KMS-11 (cell line): Measurements from ENCODE around the gene TPPP2.

Experiments
- H2AFZ ChIP-seq: fragments of 200-600 bp; sonication (generic); 2 replicates; pipeline ENCODE4 v1.6.1; 2016; ENCODE audit warnings: antibody characterized with exemption, mixed run types, low read depth
- H3K27ac ChIP-seq: fragments of 200-600 bp; sonication (generic); 2 replicates; pipeline ENCODE4 v1.6.1; 2016; ENCODE audit warnings: mild to moderate bottlenecking, mixed run types
- H3K27me3 ChIP-seq: fragments of 200-600 bp; sonication (generic); 2 replicates; pipeline ENCODE4 v1.6.1; 2017; ENCODE audit warnings: mild to moderate bottlenecking, low read depth, mixed run types, moderate library complexity; ENCODE audit not compliant: insufficient read depth
- H3K36me3 ChIP-seq: fragments of 200-600 bp; sonication (generic); 2 replicates; pipeline ENCODE4 v1.6.1; 2017; ENCODE audit warnings: mild to moderate bottlenecking, mixed run types; ENCODE audit not compliant: insufficient read depth
- H3K4me1 ChIP-seq: fragments of 200-600 bp; sonication (generic); 2 replicates; pipeline ENCODE4 v1.6.1; 2016; ENCODE audit warnings: mild to moderate bottlenecking, low read depth, mixed run types; ENCODE audit not compliant: poor library complexity, severe bottlenecking
- H3K4me2 ChIP-seq: fragments of 200-600 bp; sonication (generic); 2 replicates; pipeline ENCODE4 v1.7.0; 2016; ENCODE audit warnings: mild to moderate bottlenecking, mixed run types
- H3K4me3 ChIP-seq: fragments of 200-600 bp; sonication (generic); IDR thresholded peaks from 2 replicates; pipeline ENCODE4 v1.6.1; 2017; ENCODE audit warnings: low read depth, low read length, mixed read lengths; ENCODE audit not compliant: insufficient read depth
- H3K79me2 ChIP-seq: fragments of 200-600 bp; sonication (generic); 2 replicates; pipeline ENCODE4 v1.6.1; 2016; ENCODE audit warnings: low read depth, mixed run types; ENCODE audit not compliant: insufficient read depth
- H3K9ac ChIP-seq: fragments of 200-600 bp; sonication (generic); 2 replicates; pipeline ENCODE4 v1.6.1; 2016; ENCODE audit warnings: mild to moderate bottlenecking, mixed run types
- H4K20me1 ChIP-seq: fragments of 200-600 bp; sonication (generic); 2 replicates; pipeline ENCODE4 v1.6.1; 2016; ENCODE audit warnings: mild to moderate bottlenecking, mixed run types; ENCODE audit not compliant: insufficient read depth
- TF ChIP-seq, protein P1 (sequence below): fragments of 200-600 bp; sonication (generic); conservative IDR thresholded peaks from 2 replicates; pipeline ENCODE4 v1.6.1; 2017; ENCODE audit warnings: low read depth, mild to moderate bottlenecking, antibody characterized with exemption, low read length, moderate library complexity, mixed read lengths

The TPPP2 gene

DNA sequence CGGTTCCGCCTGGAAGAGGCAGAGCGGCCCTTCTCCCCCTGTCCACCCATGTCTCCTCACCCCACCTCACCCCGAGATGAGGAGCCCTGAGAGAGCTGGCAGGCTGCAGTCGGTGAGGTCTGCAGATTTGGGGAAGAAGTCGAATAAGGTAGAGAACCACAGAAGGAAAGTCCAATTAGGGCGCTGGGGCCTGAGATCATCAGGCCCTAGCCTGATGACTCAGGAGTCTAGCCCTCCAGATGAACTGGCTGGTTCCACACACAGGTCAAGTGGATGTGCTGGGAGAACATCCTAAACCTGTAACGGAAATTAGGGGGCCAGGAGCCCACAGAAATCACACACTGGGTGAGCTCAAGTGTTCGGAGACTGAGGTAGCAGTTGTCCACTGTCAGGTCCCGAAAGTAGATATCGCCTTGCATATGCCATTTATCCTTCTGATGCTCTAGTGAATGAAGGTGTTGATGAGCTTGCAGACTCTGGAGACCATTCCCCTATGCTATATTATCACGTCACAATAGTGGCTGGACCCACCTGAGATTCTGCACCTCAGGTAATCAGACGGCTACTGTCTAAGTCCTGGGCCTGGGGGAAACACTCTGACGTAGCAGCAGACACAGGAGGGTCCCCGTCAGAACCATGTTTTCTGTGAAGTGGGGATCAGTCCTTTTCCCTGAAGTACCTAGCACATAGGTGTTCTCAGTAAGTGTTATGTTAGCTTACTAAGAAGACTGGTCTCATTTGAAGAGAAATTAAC lies 41.1 kb upstream of the TPPP2 start:
- Histone ChIP-seq H3K4me1 (peaks cover 19% of the 10 kb centered on the region), H4K20me1 (no peaks in the 10 kb centered on the region), H3K27me3 (no peaks in the 10 kb centered on the region), H3K27ac (peak overlapping the region; percentile 33; the same call in 1 of the 2 replicates), H2AFZ (peak overlapping the region; percentile 47; the same call in 1 of the 2 replicates), H3K4me2 (peak overlapping the region; percentile 63), H3K79me2 (peaks cover 17% of the 10 kb centered on the region), H3K36me3 (no peaks in the 10 kb centered on the region), H3K4me3 (no peak overlapping the region), H3K9ac (no peak overlapping the region)
- TF ChIP-seq, protein P1, sequence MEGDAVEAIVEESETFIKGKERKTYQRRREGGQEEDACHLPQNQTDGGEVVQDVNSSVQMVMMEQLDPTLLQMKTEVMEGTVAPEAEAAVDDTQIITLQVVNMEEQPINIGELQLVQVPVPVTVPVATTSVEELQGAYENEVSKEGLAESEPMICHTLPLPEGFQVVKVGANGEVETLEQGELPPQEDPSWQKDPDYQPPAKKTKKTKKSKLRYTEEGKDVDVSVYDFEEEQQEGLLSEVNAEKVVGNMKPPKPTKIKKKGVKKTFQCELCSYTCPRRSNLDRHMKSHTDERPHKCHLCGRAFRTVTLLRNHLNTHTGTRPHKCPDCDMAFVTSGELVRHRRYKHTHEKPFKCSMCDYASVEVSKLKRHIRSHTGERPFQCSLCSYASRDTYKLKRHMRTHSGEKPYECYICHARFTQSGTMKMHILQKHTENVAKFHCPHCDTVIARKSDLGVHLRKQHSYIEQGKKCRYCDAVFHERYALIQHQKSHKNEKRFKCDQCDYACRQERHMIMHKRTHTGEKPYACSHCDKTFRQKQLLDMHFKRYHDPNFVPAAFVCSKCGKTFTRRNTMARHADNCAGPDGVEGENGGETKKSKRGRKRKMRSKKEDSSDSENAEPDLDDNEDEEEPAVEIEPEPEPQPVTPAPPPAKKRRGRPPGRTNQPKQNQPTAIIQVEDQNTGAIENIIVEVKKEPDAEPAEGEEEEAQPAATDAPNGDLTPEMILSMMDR = no peak

DNA sequence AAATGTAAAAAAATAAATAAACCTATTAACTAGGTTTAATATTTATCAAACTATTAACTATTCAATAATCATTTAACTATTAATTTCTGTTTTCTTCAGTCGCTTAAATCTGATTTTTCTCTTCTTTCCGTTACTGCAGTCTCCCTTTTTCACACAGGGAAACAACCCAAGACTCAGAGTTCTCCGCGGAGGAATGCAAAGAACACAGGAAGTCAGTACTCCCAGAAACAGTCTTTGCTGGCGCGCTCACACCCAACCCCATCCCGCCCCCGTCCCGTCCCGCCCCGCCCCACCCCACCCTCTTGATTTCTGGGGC lies 40.6 kb upstream of the TPPP2 start:
- Histone ChIP-seq H2AFZ (peak overlapping the region; percentile 47; the same call in 1 of the 2 replicates), H3K4me1 (peaks cover 19% of the 10 kb centered on the region), H3K79me2 (peaks cover 17% of the 10 kb centered on the region), H3K27me3 (no peaks in the 10 kb centered on the region), H3K36me3 (no peaks in the 10 kb centered on the region), H3K27ac (peak overlapping the region; percentile 33; the same call in 1 of the 2 replicates), H3K4me2 (peak overlapping the region; percentile 63), H3K4me3 (no peak overlapping the region), H3K9ac (no peak overlapping the region), H4K20me1 (no peaks in the 10 kb centered on the region)
- TF ChIP-seq, protein P1 = no peak

DNA sequence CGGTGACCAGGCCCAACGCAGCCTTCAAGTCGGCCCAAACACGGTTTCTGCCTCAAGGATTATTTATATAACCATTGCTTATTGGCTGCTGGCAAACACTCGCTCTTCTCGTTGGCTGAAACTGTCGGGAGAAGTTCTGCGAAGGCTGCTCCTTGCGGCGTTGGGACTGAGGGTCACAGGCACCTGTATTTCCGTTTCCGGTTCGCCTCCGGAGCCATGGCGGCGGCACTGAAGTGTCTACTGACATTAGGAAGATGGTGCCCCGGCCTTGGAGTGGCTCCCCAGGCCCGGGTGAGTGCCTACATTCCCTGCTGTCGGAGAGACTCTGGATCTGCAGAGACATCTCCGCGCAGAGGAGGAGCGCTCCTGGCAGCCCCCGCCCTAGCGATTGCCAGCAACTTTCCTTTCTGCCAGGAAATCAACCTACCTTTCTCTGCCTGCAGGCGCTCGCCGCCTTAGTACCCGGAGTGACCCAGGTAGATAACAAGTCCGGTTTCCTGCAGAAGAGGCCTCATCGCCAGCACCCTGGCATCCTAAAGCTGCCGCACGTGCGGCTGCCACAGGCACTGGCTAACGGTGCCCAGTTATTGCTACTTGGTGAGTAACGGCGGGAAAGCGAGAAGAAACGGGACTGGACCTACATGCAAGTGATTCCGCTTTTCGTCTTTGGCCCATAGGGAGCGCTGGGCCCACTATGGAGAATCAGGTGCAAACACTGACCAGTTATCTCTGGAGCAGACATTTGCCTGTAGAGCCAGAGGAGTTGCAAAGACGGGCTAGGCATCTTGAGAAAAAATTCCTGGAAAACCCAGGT lies 40.0 kb upstream of the TPPP2 start, which contains the start of gene METTL17:
TSS of gene METTL17 (plus strand) at position 194 of the 814 bp plus-strand sequence. CDS start at position 217, 23 bp downstream.
- peak within 1 kb of the TSS; percentile 68 for H3K9ac ChIP-seq
- H3K4me3 ChIP-seq = no peak within 1 kb of the TSS
- H4K20me1 ChIP-seq = no peaks in the 10 kb centered on the region
- H3K79me2 ChIP-seq = peaks cover 17% of the 10 kb centered on the region
- peak within 1 kb of the TSS; percentile 61 for H2AFZ ChIP-seq
- H3K27me3 ChIP-seq = no peaks in the 10 kb centered on the region
- peak within 1 kb of the TSS; percentile 57 for H3K27ac ChIP-seq
- TF ChIP-seq, protein P1 = peak; percentile 43; the same call in 1 of the 2 replicates
- H3K4me1 ChIP-seq = peaks cover 19% of the 10 kb centered on the region
- peak within 1 kb of the TSS; percentile 63 for H3K4me2 ChIP-seq
- H3K36me3 ChIP-seq = no peaks in the 10 kb centered on the region

DNA sequence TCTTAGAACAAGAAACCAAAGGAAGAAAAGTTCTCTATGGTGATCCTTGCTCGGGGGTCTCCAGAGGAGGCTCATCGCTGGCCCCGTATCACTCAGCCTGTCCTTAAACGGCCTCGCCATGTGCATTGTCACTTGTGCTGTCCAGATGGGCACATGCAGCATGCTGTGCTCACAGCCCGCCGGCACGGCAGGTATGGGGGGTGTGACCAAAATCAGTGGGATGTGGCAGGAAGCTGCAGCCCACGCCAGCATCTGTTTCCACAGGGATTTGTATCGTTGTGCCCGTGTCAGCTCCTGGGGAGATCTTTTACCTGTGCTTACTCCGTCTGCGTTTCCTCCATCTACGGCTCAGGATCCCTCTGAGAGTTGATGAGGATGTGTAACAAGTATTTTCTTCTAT lies 33.5 kb upstream of the TPPP2 start:
- H3K4me1 ChIP-seq = peaks cover 5% of the 10 kb centered on the region
- H3K27me3 ChIP-seq = no peaks in the 10 kb centered on the region
- H3K36me3 ChIP-seq = no peaks in the 10 kb centered on the region
- H3K4me2 ChIP-seq = no peak overlapping the region
- H4K20me1 ChIP-seq = no peaks in the 10 kb centered on the region
- no peak overlapping the region for H3K27ac ChIP-seq
- no peak overlapping the region for H3K4me3 ChIP-seq
- no peak overlapping the region for H3K9ac ChIP-seq
- peaks cover 3% of the 10 kb centered on the region for H3K79me2 ChIP-seq
- TF ChIP-seq, protein P1 = no peak
- H2AFZ ChIP-seq = no peak overlapping the region
